GM21367 (cell line): ENCODE results near the gene PTCD1.

Experiments used
- ATAC-seq: cut with Tn5 transposase; IDR thresholded peaks from one replicate; pipeline ENCODE4 v1.9.1; 2021; ENCODE audit not compliant: unreplicated experiment

The PTCD1 gene

DNA sequence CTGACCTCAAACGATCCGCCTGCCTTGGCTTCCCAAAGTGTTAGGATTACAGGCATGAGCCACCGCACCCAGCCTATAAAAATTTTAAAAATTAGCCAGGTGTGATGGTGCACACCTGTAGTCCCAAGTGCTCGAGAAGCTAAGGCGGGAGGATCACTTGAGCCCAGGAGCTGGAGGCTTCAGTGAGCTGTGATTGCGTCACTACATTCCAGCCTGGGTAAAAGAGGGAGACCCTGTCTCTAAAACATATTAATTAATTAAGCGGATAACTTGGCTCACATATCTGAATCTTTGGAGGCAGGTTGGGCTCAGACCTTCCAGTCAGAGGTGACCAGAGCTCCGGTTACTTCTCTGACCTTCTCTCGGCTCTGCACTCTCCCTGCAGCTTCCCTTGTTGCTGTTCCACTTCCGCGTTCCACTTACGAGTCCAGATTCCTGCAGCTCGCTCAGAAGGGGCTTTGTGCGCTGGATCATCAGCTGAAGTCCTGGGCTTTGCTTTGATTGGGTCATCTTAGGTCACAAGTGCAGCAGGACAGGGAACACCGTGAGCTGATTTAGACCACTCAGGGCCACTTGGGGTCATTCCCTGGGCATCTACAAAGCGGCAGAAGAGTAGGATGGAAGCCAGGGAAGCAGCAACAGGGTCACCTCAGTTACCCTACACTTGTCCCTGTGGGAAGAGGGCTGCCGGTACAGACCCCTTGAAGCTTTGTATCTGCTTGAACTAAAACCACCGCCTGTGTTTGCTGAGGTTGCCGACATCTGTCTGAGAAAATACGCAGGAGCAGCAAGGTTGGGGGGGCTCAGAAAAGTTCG, 66.1 kb downstream of the PTCD1 start:
- ATAC-seq, result no peak

GRCh38 chr7:99371376-99371920, 67.2 kb downstream of the PTCD1 start:
- no peak for ATAC-seq

DNA sequence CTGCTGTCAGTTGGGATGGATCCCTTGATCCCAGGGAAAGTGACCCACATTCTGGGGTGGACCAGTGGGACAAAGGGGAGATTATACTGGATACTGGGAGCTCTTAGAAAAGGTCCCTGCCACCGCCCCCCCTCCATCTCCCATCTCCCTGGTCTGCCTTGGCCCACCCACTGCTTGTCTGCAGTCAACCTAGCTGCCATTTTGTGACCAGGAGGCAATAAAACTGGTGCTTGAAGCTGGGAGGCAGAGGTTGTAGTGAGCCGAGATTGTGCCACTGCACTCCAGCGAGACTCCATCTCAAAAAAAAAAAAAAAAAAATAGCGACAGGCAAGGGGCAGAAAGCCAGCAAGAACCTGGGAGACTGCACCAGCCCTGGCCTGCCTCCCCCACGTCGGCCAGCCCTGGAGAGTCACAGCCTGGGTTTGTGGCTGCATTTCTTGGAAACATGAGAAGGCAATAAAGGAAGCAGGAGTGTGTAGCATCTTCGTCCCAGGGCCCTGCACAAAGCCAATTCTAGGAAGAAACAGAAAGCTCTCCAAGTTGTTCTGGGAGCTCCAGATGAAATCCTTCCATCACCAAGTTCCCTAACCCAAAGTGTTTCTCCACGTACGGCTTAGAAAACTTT, 68.7 kb downstream of the PTCD1 start:
- ATAC-seq, result no peak

- no peak for ATAC-seq
These were observed 69.7 kb downstream of the PTCD1 start for GRCh38 chr7:99368750-99369389.
